IMR-90 (cell line): ENCODE data around the gene GHR. TPM values are rescaled to one million over a fixed set of nuclear protein-coding genes. Genes with fewer than 3 reads are reported as not detected.

Source experiments
- ATAC-seq: fragments of 200-7000 bp; cut with Tn5 transposase; 2 replicates; pipeline ENCODE4 v1.9.1; 2020; ENCODE audit warnings: low read depth, mild to moderate bottlenecking, moderate library complexity
- BruUV-seq: library from RNA; stranded (reverse); fragments of 400-500 nt; replicated peaks from 2 replicates; lab custom pipeline; 2021; lab: Mats Ljungman, UMichigan
- CTCF ChIA-PET: fragments of 300-600 bp; formaldehyde crosslinking; extraction: SDS; loops from one replicate; lab custom pipeline; 2021; ENCODE audit warnings: antibody characterized with exemption; lab: Yijun Ruan, JAX
- POLR2A ChIA-PET: fragments of 300-600 bp; sonication (Branson Sonifier 250); formaldehyde crosslinking; loops from one replicate; lab custom pipeline; 2022; ENCODE audit warnings: antibody characterized with exemption; ENCODE audit not compliant: unreplicated experiment; lab: Charles Lee
- DNase-seq: peaks from one replicate; pipeline ENCODE4 v3.0.0; 2013
- H2AFZ ChIP-seq: replicated peaks from 2 replicates; pipeline ENCODE3; 2013; ENCODE audit warnings: low read length, mild to moderate bottlenecking; ENCODE audit not compliant: poor library complexity
- H2AK5ac ChIP-seq: 2 replicates; pipeline ENCODE4 v1.6.1; 2013; ENCODE audit warnings: low read depth, low read length, inconsistent platforms
- H2AK9ac ChIP-seq: replicated peaks from 2 replicates; pipeline ENCODE3; 2013; ENCODE audit warnings: mild to moderate bottlenecking, low read depth, low read length, moderate library complexity; ENCODE audit not compliant: poor library complexity
- H2BK120ac ChIP-seq: 2 replicates; pipeline ENCODE4 v1.6.1; 2013; ENCODE audit warnings: low read depth, low read length, inconsistent platforms
- H2BK15ac ChIP-seq: 3 replicates; pipeline ENCODE4 v1.6.1; 2013; ENCODE audit warnings: low read depth, low read length, inconsistent platforms
- H2BK20ac ChIP-seq: 2 replicates; pipeline ENCODE4 v1.6.1; 2013; ENCODE audit warnings: low read depth, mild to moderate bottlenecking, inconsistent platforms, low read length, moderate library complexity
- H2BK5ac ChIP-seq: 2 replicates; pipeline ENCODE4 v1.6.1; 2013; ENCODE audit warnings: mild to moderate bottlenecking, low read depth, low read length, inconsistent platforms; ENCODE audit not compliant: poor library complexity, severe bottlenecking
- H3K14ac ChIP-seq: replicated peaks from 2 replicates; pipeline ENCODE4 v1.6.1; 2013; ENCODE audit warnings: low read depth, low read length, inconsistent platforms
- H3K18ac ChIP-seq: 2 replicates; pipeline ENCODE4 v1.6.1; 2013; ENCODE audit warnings: low read depth, low read length, control low read depth
- H3K23ac ChIP-seq: 2 replicates; pipeline ENCODE4 v1.6.1; 2013; ENCODE audit warnings: low read depth, low read length, inconsistent platforms
- H3K27ac ChIP-seq: 2 replicates; pipeline ENCODE4 v1.5.1; 2013; ENCODE audit warnings: mild to moderate bottlenecking, control low read depth, low read length; ENCODE audit not compliant: insufficient read depth
- H3K27me3 ChIP-seq: 2 replicates; pipeline ENCODE4 v1.6.1; 2013; ENCODE audit warnings: low read length; ENCODE audit not compliant: control insufficient read depth, insufficient read depth
- H3K36me3 ChIP-seq: 2 replicates; pipeline ENCODE4 v1.6.1; 2013; ENCODE audit warnings: low read length, mixed read lengths; ENCODE audit not compliant: control insufficient read depth, insufficient read depth
- H3K4ac ChIP-seq: 2 replicates; pipeline ENCODE4 v1.6.1; 2013; ENCODE audit warnings: low read depth, low read length, inconsistent platforms
- H3K4me1 ChIP-seq: 2 replicates; pipeline ENCODE4 v1.6.1; 2013; ENCODE audit warnings: low read length, mixed read lengths; ENCODE audit not compliant: control insufficient read depth, insufficient read depth
- H3K4me2 ChIP-seq: 2 replicates; pipeline ENCODE4 v1.6.1; 2013; ENCODE audit warnings: low read depth, mild to moderate bottlenecking, control low read depth, low read length, moderate library complexity
- H3K4me3 ChIP-seq: 2 replicates; pipeline ENCODE4 v1.5.1; 2013; ENCODE audit warnings: low read depth, mild to moderate bottlenecking, control low read depth, low read length, moderate library complexity; ENCODE audit not compliant: insufficient read depth
- H3K56ac ChIP-seq: 2 replicates; pipeline ENCODE4 v1.6.1; 2013; ENCODE audit warnings: low read length, inconsistent platforms; ENCODE audit not compliant: insufficient read depth; ENCODE audit errors: extremely low read depth
- H3K79me1 ChIP-seq, 2 experiments: 2 replicates each; pipeline ENCODE4 v1.6.1; 2013; ENCODE audit warnings: low read length in 2 of 2, inconsistent platforms in 1 of 2, low read depth in 1 of 2
- H3K9ac ChIP-seq: 2 replicates; pipeline ENCODE4 v1.6.1; 2013; ENCODE audit warnings: low read depth, low read length, control low read depth
- H3K9me1 ChIP-seq: 2 replicates; pipeline ENCODE4 v1.6.1; 2013; ENCODE audit warnings: low read length, inconsistent platforms; ENCODE audit not compliant: insufficient read depth
- H3K9me3 ChIP-seq: 2 replicates; pipeline ENCODE4 v1.6.1; 2013; ENCODE audit warnings: low read length; ENCODE audit not compliant: control insufficient read depth, insufficient read depth
- H4K20me1 ChIP-seq: 2 replicates; pipeline ENCODE4 v1.6.1; 2013; ENCODE audit warnings: low read length, inconsistent platforms; ENCODE audit not compliant: insufficient read depth
- H4K5ac ChIP-seq: 2 replicates; pipeline ENCODE4 v1.6.1; 2013; ENCODE audit warnings: mild to moderate bottlenecking, low read depth, low read length, control low read depth
- H4K8ac ChIP-seq, 2 experiments: 2 replicates each; pipeline ENCODE4 v1.6.1; 2013; ENCODE audit warnings: low read depth in 2 of 2, low read length in 2 of 2, control low read depth in 1 of 2, inconsistent platforms in 1 of 2
- H4K91ac ChIP-seq: 2 replicates; pipeline ENCODE4 v1.6.1; 2013; ENCODE audit warnings: low read depth, low read length, inconsistent platforms; ENCODE audit not compliant: insufficient read depth
- POLR2A ChIP-seq: IDR thresholded peaks from 2 replicates; pipeline ENCODE4 v1.6.1; 2012; ENCODE audit warnings: mild to moderate bottlenecking, low read depth, low read length
- dilution Hi-C: fragments of 300-500 bp; cut with HindIII; formaldehyde crosslinking; loops from one replicate; pipeline ENCODE4 v1.14.3; 2018; ENCODE audit warnings: low sequenced_read_pairs; ENCODE audit not compliant: unreplicated experiment
- in situ Hi-C: fragments of 300-500 bp; cut with MboI; formaldehyde crosslinking; loops from 3 replicates; pipeline ENCODE4 v1.14.3; 2019; ENCODE audit warnings: low sequenced_read_pairs, inconsistent platforms, mixed read lengths
- intact Hi-C: fragments of 100-400 bp; cut with micrococcal nuclease; formaldehyde crosslinking; loops from 2 replicates; pipeline ENCODE4 v1.10.0; 2022
- polyA plus RNA-seq, 3 experiments: library from polyadenylated mRNA; depleted of rRNA; stranded (reverse); fragments of >200 nt; gene quantifications; 2 replicates each; pipeline ENCODE4 v1.2.3, GENCODE V29; 2012; ENCODE audit warnings: low replicate concordance in 1 of 3
- total RNA-seq: library from RNA; depleted of rRNA; stranded (reverse); fragments of >200 nt; gene quantifications from 2 replicates; pipeline ENCODE4 v1.2.3, GENCODE V29; 2012
- TF ChIP-seq, protein P1 (sequence below): fragments of 150-350 bp; IDR thresholded peaks from 2 replicates; pipeline ENCODE4 v1.6.1; 2016; ENCODE audit warnings: low read depth, mild to moderate bottlenecking, low read length, moderate library complexity, borderline replicate concordance

The GHR gene
- total and polyA plus RNA-seq, 2 of the 4 experiments (the other 2 are of a cell fraction), result 0.36 to 1.1 TPM

- H2AK9ac ChIP-seq, result no peak overlapping the region
- no peaks in the 10 kb centered on the region for H3K4me1 ChIP-seq
- ATAC-seq (no peak), DNase-seq (no peak)
- H2AK5ac ChIP-seq, result no peak overlapping the region
- no peak overlapping the region for H3K27ac ChIP-seq
- H3K9me3 ChIP-seq, result no peaks in the 10 kb centered on the region
- H3K18ac ChIP-seq, result no peak overlapping the region
- H4K91ac ChIP-seq, result no peak overlapping the region
- H4K20me1 ChIP-seq, result no peaks in the 10 kb centered on the region
- H3K27me3 ChIP-seq, result no peaks in the 10 kb centered on the region
- no peak overlapping the region for H3K23ac ChIP-seq
- H3K14ac ChIP-seq, result no peak overlapping the region
- no peak overlapping the region for H2AFZ ChIP-seq
- dilution Hi-C loops (no loop called here), intact Hi-C loops (no loop called here), in situ Hi-C loops (loop anchor here (25.0 kb wide), 1 partner anchor 731 kb away; the partner anchor contains the start of gene OXCT1)
- H3K9ac ChIP-seq, result no peak overlapping the region
- no peaks in the 10 kb centered on the region for H3K9me1 ChIP-seq
- no peak overlapping the region for H2BK15ac ChIP-seq
- H4K8ac ChIP-seq, result no peak overlapping the region
- no peak overlapping the region for H3K4me2 ChIP-seq
- BruUV-seq, result no TSS peak
- TF ChIP-seq POLR2A, result no peak
- TF ChIP-seq, protein P1, sequence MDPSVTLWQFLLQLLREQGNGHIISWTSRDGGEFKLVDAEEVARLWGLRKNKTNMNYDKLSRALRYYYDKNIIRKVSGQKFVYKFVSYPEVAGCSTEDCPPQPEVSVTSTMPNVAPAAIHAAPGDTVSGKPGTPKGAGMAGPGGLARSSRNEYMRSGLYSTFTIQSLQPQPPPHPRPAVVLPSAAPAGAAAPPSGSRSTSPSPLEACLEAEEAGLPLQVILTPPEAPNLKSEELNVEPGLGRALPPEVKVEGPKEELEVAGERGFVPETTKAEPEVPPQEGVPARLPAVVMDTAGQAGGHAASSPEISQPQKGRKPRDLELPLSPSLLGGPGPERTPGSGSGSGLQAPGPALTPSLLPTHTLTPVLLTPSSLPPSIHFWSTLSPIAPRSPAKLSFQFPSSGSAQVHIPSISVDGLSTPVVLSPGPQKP, result no peak
- H2BK5ac ChIP-seq, result no peak overlapping the region
- no peak overlapping the region for H2BK120ac ChIP-seq
- ChIA-PET POLR2A (no interaction called here), CTCF (interaction anchor here (1.1 kb wide), 1 partner anchor 10 kb away, joined by 5 read pairs; no protein-coding TSS in a partner anchor)
- no peak overlapping the region for H4K5ac ChIP-seq
- no peaks in the 10 kb centered on the region for H3K36me3 ChIP-seq
- H3K4me3 ChIP-seq, result no peak overlapping the region
- no peak overlapping the region for H3K4ac ChIP-seq
- no peak overlapping the region for H2BK20ac ChIP-seq
- no peak overlapping the region for H3K56ac ChIP-seq
- H3K79me1 ChIP-seq, result no peaks in the 10 kb centered on the region
Observed at GRCh38 chr5:42593591-42593990, 170.4 kb downstream of the GHR start.
